GM18502 (cell line): ENCODE data around the gene MGAT2.
"Not testable (repeated sequence)": the region's sequence is repeated elsewhere in the genome, so short reads cannot be mapped to it uniquely, and the experiment has no call there.

Experiments used
- ATAC-seq: cut with Tn5 transposase; IDR thresholded peaks from one replicate; pipeline ENCODE4 v1.9.1; 2021; ENCODE audit warnings: mild to moderate bottlenecking; ENCODE audit not compliant: unreplicated experiment, poor library complexity

Gene MGAT2

GRCh38 chr14:49607583-49607982 lies 13.0 kb upstream of the MGAT2 start:
- no peak for ATAC-seq

DNA sequence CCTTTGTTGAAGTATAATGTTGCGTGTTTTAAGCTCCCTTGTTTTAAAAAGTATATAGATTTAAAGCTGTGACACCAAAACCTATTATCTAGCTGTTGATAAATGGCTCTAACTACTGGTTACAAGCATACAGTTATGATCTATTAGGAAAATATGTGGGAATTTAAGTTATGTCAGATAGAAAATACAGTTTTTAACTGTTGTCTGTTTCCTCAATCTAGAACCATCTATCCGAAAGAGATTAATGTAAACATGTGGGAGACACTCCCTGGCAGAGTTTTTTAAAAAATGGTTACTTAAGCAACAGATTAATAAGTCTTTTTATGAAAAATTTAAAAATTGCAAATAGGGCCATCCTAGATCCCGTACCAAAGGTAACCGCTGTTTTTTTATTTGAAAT lies 8.3 kb upstream of the MGAT2 start:
- ATAC-seq = no peak

GRCh38 chr14:49612671-49613070 lies 7.9 kb upstream of the MGAT2 start:
- no peak for ATAC-seq

GRCh38 chr14:49614196-49614595 lies 6.4 kb upstream of the MGAT2 start:
- ATAC-seq = no peak

GRCh38 chr14:49615776-49616175 lies 4.8 kb upstream of the MGAT2 start:
- ATAC-seq = no peak

DNA sequence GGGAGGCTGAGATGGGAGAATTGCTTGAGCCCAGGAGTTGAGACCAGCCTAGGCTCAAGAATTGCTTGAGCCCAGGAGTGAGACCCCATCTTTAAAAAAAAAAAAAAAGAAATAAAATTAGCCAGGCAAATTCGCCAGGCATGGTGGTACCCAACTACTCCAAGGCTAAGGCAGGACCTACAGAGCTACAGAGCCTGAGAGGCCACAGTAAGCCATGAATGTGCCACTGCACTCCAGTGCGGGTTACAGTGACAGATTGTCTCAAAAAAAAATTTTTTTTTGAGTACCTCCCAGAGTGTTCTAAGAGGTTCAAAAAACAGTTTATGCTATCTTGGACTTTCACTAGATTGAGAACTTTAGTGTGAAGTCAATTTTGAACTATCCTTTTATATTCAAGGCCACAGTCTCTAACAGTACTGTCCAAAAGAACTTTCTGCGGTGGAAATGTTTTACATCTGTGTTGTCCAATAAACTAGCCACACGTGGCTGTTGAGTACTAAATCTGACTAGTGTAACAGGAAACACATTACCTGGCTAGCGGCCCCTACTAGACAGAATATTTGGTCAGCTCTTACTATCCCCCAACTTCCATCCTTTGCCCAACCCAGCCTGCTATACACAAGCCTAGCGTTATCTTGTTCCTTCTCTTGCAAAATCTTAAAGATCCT lies 2.6 kb upstream of the MGAT2 start:
- no peak for ATAC-seq

GRCh38 chr14:49619273-49619672 lies 1.3 kb upstream of the MGAT2 start:
- ATAC-seq = not testable (repeated sequence)

DNA sequence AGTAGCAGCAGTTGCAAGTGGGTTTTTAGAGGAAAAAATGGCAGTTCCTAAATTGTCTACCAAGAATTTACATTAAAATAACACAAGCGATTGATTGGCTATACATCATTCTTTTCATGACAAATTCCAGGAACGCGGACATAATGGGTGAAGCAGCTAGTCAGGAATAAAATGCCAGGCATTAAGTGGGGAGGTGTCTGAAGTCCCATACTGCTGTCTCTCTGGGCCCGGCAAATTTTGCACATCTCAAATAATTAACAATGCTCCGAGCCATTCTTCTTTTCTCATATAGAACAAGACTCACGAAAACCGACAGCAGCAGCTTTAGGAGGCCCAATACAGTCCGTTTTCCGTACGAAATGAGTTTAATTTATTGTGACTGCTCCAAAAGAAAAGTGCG lies 869 bp upstream of the MGAT2 start:
- ATAC-seq = no peak

GRCh38 chr14:49621114-49621881 lies 699 bp downstream of the MGAT2 start:
- ATAC-seq = peak; percentile 25

GRCh38 chr14:49622022-49622607 lies 1.5 kb downstream of the MGAT2 start:
- ATAC-seq = no peak

- no peak for ATAC-seq
Observed at GRCh38 chr14:49623387-49623786, 2.8 kb downstream of the MGAT2 start.

DNA sequence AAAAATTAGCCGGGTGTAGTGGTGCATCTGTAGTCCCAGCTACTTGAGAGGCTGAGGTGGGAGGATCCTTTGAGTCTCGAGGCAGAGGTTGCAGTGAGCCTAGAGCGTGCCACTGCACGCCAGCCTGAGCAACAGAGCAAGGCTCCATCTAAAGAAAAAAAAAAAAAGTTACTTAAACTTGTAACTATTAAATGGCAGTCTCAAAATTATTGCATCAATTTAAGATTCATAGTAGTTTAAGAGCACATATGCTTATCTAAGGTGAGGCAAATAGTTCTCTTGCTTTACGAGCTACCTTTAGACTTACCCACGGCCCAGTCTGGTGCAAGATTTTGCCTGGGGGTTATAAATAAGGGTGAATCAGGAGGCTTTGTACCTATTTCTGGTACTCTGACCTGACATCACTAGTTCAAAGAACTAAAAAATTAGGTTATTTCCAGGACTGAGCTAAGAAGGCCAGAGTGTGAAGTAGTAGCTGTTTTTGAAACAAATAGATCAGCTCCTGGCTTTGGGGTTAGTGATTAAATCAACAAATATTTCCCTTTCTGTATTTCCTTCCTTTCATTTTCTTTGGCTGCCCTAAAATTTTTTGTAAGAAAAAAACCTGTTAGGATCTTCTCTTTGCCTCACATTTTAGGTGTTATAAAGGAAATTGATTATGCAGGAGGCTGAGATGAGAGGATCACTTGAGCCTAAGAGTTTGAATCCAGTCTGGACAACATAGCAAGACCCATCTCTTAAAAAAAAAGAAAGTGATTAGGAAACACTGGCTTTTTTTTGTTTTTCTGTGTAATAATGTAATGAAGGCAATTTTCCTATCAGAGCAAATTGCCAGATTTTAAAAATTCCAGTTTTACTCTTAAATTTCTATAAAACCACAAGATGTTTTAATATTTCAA lies 3.6 kb downstream of the MGAT2 start:
- no peak for ATAC-seq

GRCh38 chr14:49633640-49634546 lies 13.3 kb downstream of the MGAT2 start:
- peak; percentile 78 for ATAC-seq

DNA sequence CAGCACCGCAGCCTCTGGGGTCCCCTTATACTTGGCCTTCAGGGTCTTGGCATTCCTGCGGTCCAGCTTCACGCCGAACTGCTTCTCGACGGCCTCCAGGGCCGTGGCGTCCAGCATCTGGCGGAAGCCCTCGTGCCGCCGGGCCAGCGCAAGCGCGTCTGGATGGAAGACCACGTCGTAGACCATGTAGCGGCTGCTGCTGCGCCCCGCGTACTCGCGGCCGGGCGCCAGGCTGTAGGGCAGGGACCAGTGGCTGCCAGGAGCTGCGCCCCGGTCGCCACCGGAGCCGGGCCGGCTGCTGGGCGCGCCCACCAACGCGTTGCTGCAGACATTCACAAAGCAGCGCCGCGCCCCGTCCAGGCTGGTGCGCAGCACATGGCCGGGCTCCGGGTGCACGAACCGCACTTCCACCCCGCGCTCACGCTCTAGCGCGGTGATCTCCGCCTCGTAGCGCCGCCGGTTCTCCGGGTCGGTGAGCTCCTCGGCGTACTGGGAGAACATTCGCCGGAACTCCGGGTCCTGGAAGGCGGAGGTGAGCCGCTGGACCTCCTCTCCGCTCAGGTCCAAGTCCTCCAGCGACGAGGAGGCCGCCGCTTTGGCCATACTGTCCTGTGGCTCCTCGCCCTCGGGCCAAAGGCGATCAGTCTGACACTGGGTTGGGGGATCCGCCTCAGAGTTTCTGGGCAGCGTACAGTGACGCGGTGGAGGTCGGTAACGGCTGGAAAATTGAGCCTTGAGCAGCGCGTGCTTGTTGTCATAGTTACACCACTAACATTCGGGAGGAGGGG lies 14.1 kb downstream of the MGAT2 start, which contains the start of gene DNAAF2:
Gene DNAAF2, minus strand, starts transcription at position 698 of the 788 bp plus-strand sequence. Its CDS starts 95 bp downstream, at position 603.
- peak; percentile 33 for ATAC-seq

- no peak for ATAC-seq
Observed at GRCh38 chr14:49636866-49637265, 16.3 kb downstream of the MGAT2 start.

DNA sequence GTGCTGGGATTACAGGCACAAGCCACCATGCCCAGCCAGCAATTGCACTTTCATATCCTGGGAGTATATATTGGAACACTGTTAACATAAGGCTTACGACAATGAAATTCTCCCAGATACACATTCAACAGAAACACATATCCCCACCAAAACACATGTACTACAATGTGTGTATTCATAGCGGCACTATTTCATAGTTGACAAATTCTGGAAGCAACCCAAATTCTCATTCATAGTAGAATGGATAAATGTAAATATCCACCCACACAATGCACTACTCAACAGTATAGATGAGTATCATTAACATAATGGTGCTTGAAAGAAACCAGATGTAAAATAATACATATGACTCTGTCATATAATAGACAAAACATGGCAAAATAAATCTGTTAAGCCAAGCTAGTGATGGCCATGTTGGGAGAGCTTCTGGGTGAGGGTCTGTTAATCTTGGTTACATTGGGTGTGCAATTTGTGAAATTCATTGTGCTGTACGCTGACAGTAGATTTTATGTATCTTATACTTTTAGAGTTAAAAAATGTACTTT lies 17.0 kb downstream of the MGAT2 start:
- ATAC-seq = no peak

- no peak for ATAC-seq
Observed at GRCh38 chr14:49640540-49641417, 20.2 kb downstream of the MGAT2 start.
